ENCODE measurements around the gene SMAD7. TPM values are rescaled to one million over a fixed set of nuclear protein-coding genes. Genes with fewer than 3 reads are reported as not detected.

Gene SMAD7
- total RNA-seq, 1 donor from 2014 or later: 2.4 TPM

GRCh38 chr18:48898521-48898920 lies 52.2 kb downstream of the SMAD7 start:
- no peak for DNase-seq (ENCODE audit: low read depth in 2 of 2)

- no peak for DNase-seq (ENCODE audit: low read depth in 2 of 2)
These were observed 53.2 kb downstream of the SMAD7 start for GRCh38 chr18:48897531-48897930.

GRCh38 chr18:48896875-48897511 lies 53.8 kb downstream of the SMAD7 start:
- DNase-seq (ENCODE audit: low read depth in 2 of 2): peak in 1 of 2 donors; percentile 32

- DNase-seq (ENCODE audit: low read depth in 2 of 2): no peak
These were observed 54.4 kb downstream of the SMAD7 start for GRCh38 chr18:48896326-48896874.

GRCh38 chr18:48894799-48895346 lies 55.9 kb downstream of the SMAD7 start:
- no peak for DNase-seq (ENCODE audit: low read depth in 2 of 2)

- DNase-seq (ENCODE audit: low read depth in 2 of 2): no peak
These were observed 56.9 kb downstream of the SMAD7 start for GRCh38 chr18:48893608-48894600.

- DNase-seq (ENCODE audit: low read depth in 2 of 2): no peak
These were observed 57.6 kb downstream of the SMAD7 start for GRCh38 chr18:48893061-48893607.

- no peak for DNase-seq (ENCODE audit: low read depth in 2 of 2)
These were observed 58.5 kb downstream of the SMAD7 start for GRCh38 chr18:48892146-48892855.

- DNase-seq (ENCODE audit: low read depth in 2 of 2): no peak
These were observed 59.0 kb downstream of the SMAD7 start for GRCh38 chr18:48891721-48892120.

GRCh38 chr18:48889981-48890762 lies 60.6 kb downstream of the SMAD7 start:
- DNase-seq (ENCODE audit: low read depth in 2 of 2): no peak

GRCh38 chr18:48889115-48889941 lies 61.4 kb downstream of the SMAD7 start:
- no peak for DNase-seq (ENCODE audit: low read depth in 2 of 2)

GRCh38 chr18:48888773-48889080 lies 62.0 kb downstream of the SMAD7 start:
- DNase-seq (ENCODE audit: low read depth in 2 of 2): no peak

- DNase-seq (ENCODE audit: low read depth in 2 of 2): peak in 1 of 2 donors; percentile 65
These were observed 62.6 kb downstream of the SMAD7 start for GRCh38 chr18:48887905-48888772.

GRCh38 chr18:48887294-48887904 lies 63.4 kb downstream of the SMAD7 start:
- DNase-seq (ENCODE audit: low read depth in 2 of 2): no peak

GRCh38 chr18:48886520-48887293 lies 64.1 kb downstream of the SMAD7 start:
- no peak for DNase-seq (ENCODE audit: low read depth in 2 of 2)

GRCh38 chr18:48885924-48886400 lies 64.8 kb downstream of the SMAD7 start:
- no peak for DNase-seq (ENCODE audit: low read depth in 2 of 2)

GRCh38 chr18:48885266-48885923 lies 65.4 kb downstream of the SMAD7 start:
- DNase-seq (ENCODE audit: low read depth in 2 of 2): no peak

Data from dermis microvascular lymphatic vessel endothelial cell (primary cell).